DND-41 (cell line): ENCODE results near the gene COL9A3.

Source experiments
- EZH2 ChIP-seq: IDR thresholded peaks from 3 replicates; pipeline ENCODE4 v1.6.1; 2012; ENCODE audit warnings: borderline replicate concordance, low read depth, mild to moderate bottlenecking, moderate library complexity, low read length, inconsistent platforms; ENCODE audit not compliant: severe bottlenecking
- TF ChIP-seq, protein P1 (sequence below): IDR thresholded peaks from 2 replicates; pipeline ENCODE4 v1.5.1; 2012; ENCODE audit warnings: borderline replicate concordance, low read length, moderate library complexity, mild to moderate bottlenecking; ENCODE audit not compliant: poor library complexity, severe bottlenecking; ENCODE audit errors: extremely low read depth

DNA sequence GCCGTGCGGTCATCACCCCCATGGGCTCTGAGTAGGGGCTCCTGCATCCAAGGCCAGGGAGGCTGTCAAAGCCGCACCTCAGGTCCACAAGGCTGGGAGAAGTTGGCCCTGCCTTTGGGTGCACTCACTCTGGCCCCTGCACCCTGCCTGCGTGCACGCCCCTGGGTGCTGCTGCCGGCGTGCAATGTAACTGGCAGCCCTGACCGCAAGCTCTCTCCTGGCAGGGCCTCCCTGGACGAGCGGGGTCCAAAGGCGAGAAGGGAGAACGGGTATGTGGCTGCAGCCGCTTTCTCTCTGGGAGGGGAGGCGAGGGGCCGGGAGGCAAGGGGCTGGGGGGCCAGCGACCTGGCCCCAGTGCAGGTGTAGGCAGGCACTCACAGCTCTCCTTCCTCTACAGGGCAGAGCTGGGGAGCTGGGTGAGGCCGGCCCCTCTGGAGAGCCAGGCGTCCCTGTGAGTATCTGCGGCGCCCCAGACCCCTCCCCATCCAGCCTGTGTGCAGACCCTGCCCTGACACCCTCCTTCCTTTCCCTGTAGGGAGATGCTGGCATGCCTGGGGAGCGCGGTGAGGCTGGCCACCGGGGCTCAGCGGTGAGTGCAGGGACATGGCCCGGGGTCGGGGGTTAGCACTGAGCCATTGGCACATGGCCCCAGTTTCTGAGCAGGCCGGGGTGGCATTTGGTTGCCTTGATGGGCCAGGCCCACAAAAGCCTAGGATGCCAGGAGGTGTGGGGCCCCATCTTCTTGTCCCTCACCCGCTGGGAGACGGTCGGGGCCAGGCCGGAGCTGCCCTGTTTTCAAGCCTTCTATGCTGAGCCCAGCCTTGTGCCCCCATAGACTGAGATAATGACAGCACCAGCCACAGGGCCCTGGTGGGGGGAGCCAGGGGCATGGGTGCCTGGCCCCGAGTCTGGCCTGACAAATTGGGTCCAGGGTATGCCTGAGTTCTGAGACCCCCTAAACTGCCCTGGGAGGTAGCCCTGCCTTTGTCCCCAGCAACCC lies 12.7 kb downstream of the COL9A3 start:
- TF ChIP-seq EZH2 = no peak
- TF ChIP-seq, protein P1, sequence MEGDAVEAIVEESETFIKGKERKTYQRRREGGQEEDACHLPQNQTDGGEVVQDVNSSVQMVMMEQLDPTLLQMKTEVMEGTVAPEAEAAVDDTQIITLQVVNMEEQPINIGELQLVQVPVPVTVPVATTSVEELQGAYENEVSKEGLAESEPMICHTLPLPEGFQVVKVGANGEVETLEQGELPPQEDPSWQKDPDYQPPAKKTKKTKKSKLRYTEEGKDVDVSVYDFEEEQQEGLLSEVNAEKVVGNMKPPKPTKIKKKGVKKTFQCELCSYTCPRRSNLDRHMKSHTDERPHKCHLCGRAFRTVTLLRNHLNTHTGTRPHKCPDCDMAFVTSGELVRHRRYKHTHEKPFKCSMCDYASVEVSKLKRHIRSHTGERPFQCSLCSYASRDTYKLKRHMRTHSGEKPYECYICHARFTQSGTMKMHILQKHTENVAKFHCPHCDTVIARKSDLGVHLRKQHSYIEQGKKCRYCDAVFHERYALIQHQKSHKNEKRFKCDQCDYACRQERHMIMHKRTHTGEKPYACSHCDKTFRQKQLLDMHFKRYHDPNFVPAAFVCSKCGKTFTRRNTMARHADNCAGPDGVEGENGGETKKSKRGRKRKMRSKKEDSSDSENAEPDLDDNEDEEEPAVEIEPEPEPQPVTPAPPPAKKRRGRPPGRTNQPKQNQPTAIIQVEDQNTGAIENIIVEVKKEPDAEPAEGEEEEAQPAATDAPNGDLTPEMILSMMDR = no peak
